Fibroblast of mammary gland (primary cell): ENCODE data around the gene CATSPERB.
A peak's percentile ranks its signal among the peaks of the same experiment; 100 is the strongest.
"Not testable (repeated sequence)": the region's sequence is repeated elsewhere in the genome, so short reads cannot be mapped to it uniquely, and the experiment has no call there.

Source experiments
- DNase-seq: peaks from one replicate; pipeline ENCODE4 v3.0.0-alpha.2; 2010; ENCODE audit warnings: low read depth
- H3K4me3 ChIP-seq: 2 replicates; pipeline ENCODE4 v1.5.1; 2011; ENCODE audit warnings: low read depth, mild to moderate bottlenecking, low read length, moderate library complexity; ENCODE audit not compliant: control insufficient read depth
- CTCF ChIP-seq: conservative IDR thresholded peaks from 2 replicates; pipeline ENCODE4 v1.5.1; 2011; ENCODE audit warnings: low read depth, low read length, inconsistent platforms; ENCODE audit not compliant: control insufficient read depth, insufficient read depth

Gene CATSPERB

GRCh38 chr14:91555531-91555930, 176.4 kb downstream of the CATSPERB start:
- TF ChIP-seq CTCF: no peak
- H3K4me3 ChIP-seq: no peak overlapping the region
- no peak for DNase-seq

- H3K4me3 ChIP-seq: no peak overlapping the region
- TF ChIP-seq CTCF: no peak
- DNase-seq: no peak
These were observed 177.2 kb downstream of the CATSPERB start for GRCh38 chr14:91554535-91555332.

GRCh38 chr14:91548108-91548507, 183.8 kb downstream of the CATSPERB start:
- no peak for TF ChIP-seq CTCF
- H3K4me3 ChIP-seq: no peak overlapping the region
- no peak for DNase-seq

- no peak for TF ChIP-seq CTCF
- H3K4me3 ChIP-seq: no peak overlapping the region
- peak; percentile 10 for DNase-seq
These were observed 185.8 kb downstream of the CATSPERB start for GRCh38 chr14:91545946-91546716.

GRCh38 chr14:91545204-91545603, 186.7 kb downstream of the CATSPERB start:
- H3K4me3 ChIP-seq: no peak overlapping the region
- TF ChIP-seq CTCF: no peak
- no peak for DNase-seq

GRCh38 chr14:91536327-91536726, 195.6 kb downstream of the CATSPERB start:
- no peak for TF ChIP-seq CTCF
- no peak for DNase-seq
- H3K4me3 ChIP-seq: no peak overlapping the region

GRCh38 chr14:91534059-91534458, 197.8 kb downstream of the CATSPERB start:
- H3K4me3 ChIP-seq, DNase-seq: not testable (repeated sequence)
